GM23338 (cell line): ENCODE measurements around the gene DNASE1L1.

Source experiments
- CREB1 ChIP-seq: fragments of 250-450 bp; sonication (Bioruptor Pico); IDR thresholded peaks from 2 replicates; pipeline ENCODE4 v1.5.0; 2020; ENCODE audit warnings: low read depth, mild to moderate bottlenecking, moderate library complexity
- CTCF ChIP-seq, 2 experiments: fragments of 200-600 bp in 1 of 2; sonication (generic) in 1 of 2; conservative IDR thresholded peaks; 2 replicates each; pipeline versions ENCODE4 v1.5.1 to v1.6.1; 2016 to 2017; ENCODE audit warnings: antibody characterized with exemption in 2 of 2, low read depth in 2 of 2, mild to moderate bottlenecking in 2 of 2, moderate library complexity in 1 of 2
- ETS1 ChIP-seq: IDR thresholded peaks from 2 replicates; pipeline ENCODE4 v1.6.1; 2016; ENCODE audit warnings: antibody characterized with exemption
- EZH2 ChIP-seq: fragments of 200-600 bp; sonication (generic); IDR thresholded peaks from one replicate; pipeline ENCODE4 v1.8.0; 2017; ENCODE audit warnings: antibody characterized with exemption, mild to moderate bottlenecking, low read depth; ENCODE audit not compliant: unreplicated experiment
- EZH2phosphoT487 ChIP-seq: fragments of 200-600 bp; sonication (generic); IDR thresholded peaks from one replicate; pipeline ENCODE4 v1.8.1; 2018; ENCODE audit warnings: antibody characterized with exemption; ENCODE audit not compliant: unreplicated experiment
- POLR2AphosphoS5 ChIP-seq: IDR thresholded peaks from 2 replicates; pipeline ENCODE4 v1.6.1; 2016; ENCODE audit warnings: antibody characterized with exemption, low read depth
- REST ChIP-seq: IDR thresholded peaks from one replicate; pipeline ENCODE4 v1.6.1; 2018; ENCODE audit warnings: antibody characterized with exemption; ENCODE audit not compliant: unreplicated experiment

GRCh38 chrX:154413142-154413541 lies 4.1 kb upstream of the DNASE1L1 start:
- TF ChIP-seq REST (no peak), CTCF (conservative IDR thresholded peaks at IDR 0.05; ENCODE audit: low read depth in 2 of 2) (no peak), POLR2AphosphoS5 (no peak), ETS1 (no peak), EZH2phosphoT487 (no peak), CREB1 (CRISPR knock-in tag) (no peak), EZH2 (no peak)
